GM21737 (cell line): ENCODE results near the gene IL17C.
"Not testable (repeated sequence)": the region's sequence is repeated elsewhere in the genome, so short reads cannot be mapped to it uniquely, and the experiment has no call there.

Experiments
- ATAC-seq: cut with Tn5 transposase; IDR thresholded peaks from one replicate; pipeline ENCODE4 v1.9.1; 2021; ENCODE audit warnings: mild to moderate bottlenecking, moderate library complexity; ENCODE audit not compliant: unreplicated experiment

Gene IL17C

GRCh38 chr16:88656291-88656980 is 18.1 kb downstream of the IL17C start:
- no peak for ATAC-seq

- ATAC-seq, result no peak
Observed at GRCh38 chr16:88657371-88657770, 19.0 kb downstream of the IL17C start.

- no peak for ATAC-seq
Observed at GRCh38 chr16:88658714-88659113, 20.3 kb downstream of the IL17C start.

- ATAC-seq, result no peak
Observed at GRCh38 chr16:88659160-88659559, 20.8 kb downstream of the IL17C start.

DNA sequence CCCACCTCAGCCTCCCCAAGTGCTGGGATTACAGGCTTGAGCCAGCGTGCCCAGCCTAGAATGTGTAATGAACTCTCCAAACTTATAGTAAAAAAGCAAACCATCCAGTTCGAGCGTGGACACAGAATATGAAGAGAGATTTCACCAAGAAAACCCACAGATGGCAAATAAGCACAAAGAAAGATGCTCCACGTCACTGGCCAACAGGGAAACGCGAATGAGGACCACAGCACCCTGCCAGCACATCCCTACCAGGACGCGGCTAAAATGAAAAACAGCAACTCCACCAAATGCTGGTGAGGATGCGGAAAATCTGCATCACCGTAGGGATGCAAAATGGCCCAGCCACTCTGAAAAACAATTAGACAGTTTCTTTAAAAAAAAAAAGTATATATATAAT is 23.1 kb downstream of the IL17C start:
- ATAC-seq, result no peak

DNA sequence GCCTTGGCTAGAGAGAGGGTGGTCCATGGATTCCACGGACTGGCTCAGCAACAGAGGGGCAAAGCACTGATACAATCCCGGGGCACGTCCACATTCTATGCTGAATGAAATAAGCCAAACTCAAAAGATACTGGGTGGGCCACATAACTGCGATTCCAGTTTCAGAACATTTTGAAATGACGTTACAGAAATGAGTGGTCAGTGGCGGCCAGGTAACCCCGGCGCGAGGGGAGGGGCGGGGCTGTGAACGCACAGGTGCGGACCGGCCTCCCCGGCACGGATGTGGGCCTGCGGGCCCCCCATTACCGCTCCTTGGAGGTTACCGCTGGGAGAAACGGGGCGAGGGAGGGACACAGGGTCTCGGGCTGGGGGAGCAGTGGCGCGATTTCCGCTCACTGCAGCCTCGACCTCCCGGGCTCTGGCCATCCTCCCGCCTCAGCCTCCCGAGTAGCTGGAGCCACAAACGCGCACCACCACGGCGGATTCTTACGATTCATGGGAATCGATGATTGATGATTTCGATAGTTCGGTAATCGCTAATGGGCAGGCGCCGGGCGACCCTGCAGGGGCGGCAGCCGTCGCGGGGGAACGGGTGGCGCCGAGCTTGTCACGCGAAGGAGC is 24.0 kb downstream of the IL17C start:
- ATAC-seq, result peak; percentile 1

DNA sequence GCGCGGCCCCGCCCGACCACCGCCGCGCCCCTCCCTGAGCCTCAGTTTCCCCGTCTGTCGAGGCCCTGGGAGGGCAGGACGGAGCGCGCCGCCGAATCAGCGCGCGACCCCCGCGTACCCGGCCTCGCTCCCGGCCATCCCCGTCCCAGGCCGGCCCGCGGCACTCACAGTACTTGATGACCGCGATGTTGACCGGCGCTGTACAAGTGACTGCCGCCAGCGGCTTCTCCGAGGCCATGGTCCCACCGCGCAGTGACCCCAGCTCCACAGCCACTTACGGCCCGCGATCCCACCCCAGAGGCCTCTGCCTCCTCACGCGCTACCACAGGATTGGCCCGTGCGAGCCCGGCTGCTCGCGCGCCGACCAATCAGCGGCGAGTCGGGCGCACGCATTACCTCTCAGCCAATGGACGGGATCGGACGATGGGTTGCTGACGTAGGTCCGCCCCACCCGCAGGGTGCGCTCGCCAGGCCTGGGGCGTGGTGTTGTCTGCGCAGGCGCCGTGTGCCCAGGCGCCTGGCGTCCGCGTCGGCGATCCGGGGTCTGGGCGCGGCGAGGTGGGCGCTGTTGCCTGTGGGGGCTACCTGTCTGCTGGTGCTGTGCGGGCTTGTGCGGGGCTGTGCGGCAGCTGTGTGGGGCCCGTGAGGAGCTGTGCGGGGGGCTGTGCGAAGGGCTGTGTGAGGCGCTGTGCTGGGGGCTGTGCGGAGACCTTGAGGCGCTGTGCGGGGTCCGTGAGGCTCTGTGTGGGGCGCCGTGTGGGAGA is 24.7 kb downstream of the IL17C start, which contains the start of gene MVD:
TSS of gene MVD (minus strand) at position 249 of the 764 bp plus-strand sequence. CDS start at position 238, 11 bp downstream.
- peak; percentile 93 for ATAC-seq

DNA sequence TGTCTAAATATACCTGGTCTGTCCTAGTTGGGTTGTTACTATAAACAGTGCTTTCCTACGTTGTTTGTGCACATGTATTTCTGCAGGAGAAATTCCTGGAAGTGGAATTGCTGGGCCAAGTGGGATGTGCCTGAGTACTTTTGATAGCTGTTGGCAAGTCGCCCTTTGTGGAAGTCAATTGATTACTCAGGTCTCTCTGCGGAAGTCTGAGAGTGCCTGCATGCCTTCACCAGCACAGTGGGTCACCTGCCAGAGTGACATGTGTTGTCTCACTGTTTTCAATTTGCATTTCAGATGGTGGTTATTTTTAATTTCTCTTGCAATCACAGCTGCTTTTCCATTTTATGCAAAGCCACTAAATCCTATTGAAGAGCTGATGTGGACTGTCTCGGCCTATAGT is 26.8 kb downstream of the IL17C start:
- ATAC-seq, result no peak

DNA sequence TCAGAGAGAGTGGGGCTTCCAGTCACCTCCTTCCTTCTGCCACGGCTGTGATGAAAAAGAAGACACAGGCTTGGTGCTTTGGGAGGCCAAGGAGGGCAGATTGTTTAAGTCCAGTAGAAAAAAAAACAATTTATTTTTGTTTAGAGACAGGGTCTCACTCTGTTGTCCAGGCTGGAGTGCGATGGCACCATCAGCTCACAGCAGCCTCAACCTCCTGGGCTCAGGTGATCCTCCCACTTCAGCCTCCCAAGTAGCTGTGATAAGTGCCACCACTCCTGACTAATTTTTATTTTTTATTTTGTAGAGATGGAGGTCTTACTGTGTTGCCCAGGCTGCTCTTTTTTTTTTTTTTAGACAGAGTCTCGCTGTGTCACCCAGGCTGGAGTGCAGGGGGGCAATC is 27.2 kb downstream of the IL17C start:
- no peak for ATAC-seq

DNA sequence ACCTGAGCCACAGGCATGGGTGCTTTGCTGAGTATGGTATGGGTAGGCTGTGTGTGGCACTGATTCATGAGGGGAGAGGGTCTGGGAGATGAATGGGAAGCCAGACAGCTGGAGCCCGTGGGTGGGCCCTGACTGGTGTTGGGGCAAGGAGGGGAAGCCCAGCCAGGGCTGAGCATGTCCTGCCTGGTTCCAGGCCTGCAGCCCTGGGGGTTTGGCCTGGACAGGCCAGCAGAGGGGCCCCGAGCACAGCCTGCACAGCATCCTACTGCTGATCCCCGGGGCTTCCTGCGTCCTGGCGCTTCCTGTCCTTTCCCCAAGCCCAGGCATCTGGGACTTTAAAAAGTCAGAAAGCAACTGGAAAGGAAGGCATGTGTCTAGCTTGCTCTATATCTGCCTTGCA is 29.1 kb downstream of the IL17C start:
- no peak for ATAC-seq

- ATAC-seq, result not testable (repeated sequence)
Observed at GRCh38 chr16:88669493-88669892, 31.1 kb downstream of the IL17C start.

GRCh38 chr16:88669980-88670379 is 31.6 kb downstream of the IL17C start:
- no peak for ATAC-seq

DNA sequence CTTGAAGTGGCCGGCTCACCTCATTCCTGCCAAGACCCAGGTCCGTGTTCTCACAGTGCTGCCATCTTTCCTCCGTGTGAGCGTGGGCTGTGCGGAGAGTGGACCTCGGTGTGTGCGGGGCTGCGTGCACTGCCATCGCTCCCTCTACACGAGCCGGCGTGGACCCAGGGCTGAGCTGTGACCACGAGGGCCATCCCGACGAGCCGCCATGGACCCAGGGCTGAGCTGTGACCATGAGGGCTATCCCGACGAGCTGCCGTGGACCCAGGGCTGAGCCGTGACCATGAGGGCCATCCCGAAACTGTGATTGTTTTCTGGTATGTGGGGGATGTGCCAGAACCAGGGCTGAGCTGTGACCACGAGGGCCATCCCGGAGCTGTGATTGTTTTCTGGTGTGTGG is 33.4 kb downstream of the IL17C start:
- no peak for ATAC-seq

DNA sequence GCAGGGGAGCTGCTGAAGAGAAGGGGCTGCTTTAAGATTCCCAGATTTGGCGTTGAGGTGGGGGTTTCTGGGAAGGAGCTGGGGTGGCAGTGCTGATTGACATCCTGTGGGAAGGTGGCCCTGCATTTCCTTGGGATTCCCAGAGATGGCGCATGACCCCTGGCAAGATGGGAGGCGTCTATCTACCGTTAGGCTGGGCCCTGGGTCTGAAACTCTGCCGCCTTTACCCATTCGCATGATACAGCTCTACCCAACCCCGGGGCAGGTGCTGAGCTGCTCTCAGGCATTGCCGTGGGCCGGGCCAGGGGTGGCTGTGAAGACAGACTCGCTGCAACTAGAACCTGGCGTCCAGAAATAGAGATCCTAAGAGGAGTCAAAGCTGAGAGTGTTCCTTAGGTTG is 34.4 kb downstream of the IL17C start:
- ATAC-seq, result no peak

DNA sequence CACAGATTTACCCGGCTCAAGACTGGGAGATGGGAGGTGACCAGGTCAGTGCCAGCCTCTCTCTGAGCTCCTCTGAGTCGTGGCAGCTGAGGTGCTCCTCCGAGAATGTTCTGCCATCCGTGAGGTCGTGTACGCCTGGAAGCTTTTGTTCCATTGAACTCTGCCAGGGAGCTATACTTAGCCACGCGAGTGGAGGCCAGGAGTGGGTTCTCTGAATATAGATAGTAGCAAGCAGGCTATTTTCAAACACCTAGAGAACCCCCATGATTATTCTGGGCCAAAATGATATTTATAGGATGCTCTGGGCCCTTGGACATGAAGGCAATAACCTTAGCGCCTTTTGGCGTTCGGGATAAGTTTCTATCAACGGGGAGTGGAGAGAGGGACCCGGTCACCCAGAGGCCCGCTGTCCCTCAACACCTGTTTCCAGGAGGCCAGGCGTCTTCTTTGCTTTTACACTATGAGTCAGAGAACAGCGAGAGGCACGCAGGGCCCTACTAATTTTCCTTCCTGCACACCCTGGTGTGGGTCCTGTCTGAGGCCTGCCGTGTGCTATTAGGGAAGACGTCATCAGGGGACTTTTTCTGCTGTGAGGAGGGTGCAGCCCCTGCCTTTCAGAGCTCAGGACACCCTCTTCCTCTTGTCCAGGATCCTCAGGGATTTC is 35.5 kb downstream of the IL17C start:
- no peak for ATAC-seq

DNA sequence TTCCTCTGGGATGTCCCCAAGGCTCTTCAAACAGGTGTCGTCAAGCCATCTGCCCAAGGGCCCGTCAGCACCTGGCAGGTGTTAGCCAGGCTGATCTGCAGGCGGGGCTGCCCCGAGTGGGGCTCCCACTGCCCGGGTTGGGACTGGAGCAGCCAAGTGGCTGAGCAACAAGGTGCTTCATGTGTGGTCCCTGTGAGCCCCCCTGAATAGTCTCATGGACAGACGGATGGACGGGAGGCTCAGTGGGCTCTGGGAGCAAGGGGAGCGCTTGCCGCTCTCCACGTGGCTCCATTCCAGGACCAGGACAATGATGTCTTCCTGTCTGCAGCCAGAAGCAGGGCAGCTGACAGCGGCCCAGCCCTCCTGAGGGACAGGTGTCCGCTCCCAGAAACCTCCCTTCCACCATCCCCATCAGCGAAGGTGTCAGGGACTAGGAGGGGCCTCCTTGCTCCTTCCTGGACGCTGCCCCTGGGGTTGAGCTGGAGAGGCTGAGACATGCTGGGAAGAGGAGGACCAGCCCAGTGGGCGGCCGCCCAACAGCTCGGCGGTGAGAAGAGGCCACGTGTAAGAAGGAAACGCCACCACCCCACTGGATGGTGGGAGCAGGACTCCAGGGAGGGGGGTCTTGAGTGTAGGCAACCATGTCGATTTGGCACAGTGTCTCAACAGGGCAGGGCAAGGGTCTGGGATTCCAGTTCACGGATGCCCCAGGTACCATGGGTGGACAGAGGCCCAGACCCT is 38.3 kb downstream of the IL17C start:
- no peak for ATAC-seq

DNA sequence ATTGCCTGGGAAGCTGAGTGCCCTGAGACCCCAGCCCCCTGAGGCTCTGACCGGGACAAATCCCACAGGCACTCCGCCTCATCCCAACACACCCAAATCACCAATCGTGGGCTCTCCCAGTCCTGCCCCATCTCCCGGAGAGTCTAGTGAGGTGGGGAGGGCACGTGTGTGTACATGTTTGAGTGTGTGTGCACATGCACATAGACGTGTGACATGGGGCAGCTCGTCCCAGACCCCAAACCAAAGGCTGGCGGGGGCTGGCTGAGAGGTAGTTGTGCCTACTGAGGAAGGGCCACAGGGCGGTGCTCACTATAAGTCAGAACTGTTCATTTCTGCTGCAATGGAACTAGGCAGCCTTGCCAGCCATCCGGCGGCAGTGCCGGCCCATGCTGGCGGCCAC is 39.3 kb downstream of the IL17C start:
- ATAC-seq, result no peak

DNA sequence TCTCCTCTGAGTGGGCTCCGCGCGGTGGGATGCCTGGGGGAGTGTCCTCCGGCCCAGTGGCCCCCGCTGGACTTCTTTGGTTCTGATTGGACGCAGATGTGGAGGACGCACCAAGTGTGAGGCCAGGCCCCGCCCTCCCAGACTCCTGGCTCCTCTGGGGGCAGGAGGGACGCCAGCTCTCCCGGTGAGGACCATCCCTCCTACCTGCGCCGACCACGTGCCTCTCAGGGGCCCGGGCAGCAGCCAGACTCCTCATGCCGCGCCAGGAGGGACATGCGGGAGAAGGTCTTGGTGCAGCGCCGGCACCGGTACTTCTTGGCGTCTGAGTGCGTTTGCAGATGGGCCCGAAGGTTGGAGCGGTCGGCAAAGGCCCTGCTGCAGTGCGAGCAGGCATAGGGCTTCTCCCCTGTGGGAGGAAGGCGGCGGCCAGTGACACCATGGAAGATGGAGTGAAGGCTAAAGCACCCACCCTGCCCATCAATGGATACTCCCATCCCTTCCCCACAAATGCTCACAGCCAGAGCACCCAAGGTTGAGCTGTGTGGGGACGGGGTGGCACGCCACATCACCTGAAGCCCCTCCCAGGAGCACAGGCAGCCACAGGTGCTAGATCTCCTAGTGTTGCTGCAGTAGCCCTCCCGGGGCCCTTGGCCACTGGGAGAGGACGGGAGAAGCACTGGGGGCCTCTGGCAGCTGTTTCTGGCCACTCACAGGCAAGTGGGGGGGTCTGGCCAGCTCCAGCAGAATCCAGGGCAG is 40.0 kb downstream of the IL17C start:
- ATAC-seq, result no peak

DNA sequence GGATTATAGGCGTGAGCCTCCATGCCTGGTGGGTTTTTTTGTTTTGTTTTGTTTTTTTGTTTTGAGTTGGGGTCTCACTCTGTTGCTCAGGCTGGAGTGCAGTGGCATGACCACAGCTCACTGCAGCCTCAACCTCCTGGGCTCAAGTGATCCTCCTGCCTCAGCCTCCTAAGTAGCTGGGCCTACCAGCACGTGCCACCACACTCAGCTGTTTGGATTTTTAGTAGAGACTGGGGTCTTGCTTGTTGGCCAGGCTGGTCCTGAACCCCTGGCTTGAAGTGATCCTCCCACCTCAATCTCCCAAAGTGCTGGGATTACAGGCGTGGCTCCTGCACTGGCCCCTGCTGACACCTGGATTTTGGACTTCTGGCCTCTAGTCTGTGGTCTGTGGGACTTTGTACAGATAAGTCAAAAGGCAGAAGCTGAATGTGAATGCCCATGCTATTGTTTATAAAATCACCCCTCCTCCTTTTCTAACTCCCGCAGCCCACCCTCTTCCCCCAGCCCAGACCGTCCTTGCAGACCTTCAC is 42.2 kb downstream of the IL17C start:
- no peak for ATAC-seq
